ENCODE data around the gene ZRANB3. TPM values are rescaled to one million over a fixed set of nuclear protein-coding genes. Genes with fewer than 3 reads are reported as not detected.

ZRANB3 gene
- total and polyA plus RNA-seq, 2 donors (not counting 3 experiments of a cell fraction or from before 2014, with no cell fraction given): 2.2 to 6.0 TPM

DNA sequence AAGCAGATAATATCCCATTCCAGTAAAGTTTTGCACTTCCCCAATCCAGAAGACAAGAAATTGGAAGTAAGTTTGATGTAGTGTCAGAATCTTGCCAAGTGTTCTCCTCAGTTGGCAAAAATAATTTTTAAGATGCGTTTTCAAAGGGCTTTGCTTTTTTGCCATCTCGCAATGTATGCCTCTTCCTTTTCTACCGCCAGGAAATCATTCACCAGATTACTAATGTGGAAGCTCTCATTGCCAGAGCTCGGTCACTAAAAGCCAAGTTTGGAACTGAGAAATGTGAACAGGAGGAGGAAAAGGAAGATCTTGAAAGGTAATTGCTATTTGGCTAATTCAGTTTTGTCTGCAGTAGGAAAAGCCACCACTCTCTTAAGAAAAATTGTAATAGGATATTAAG is 368.2 kb downstream of the ZRANB3 start:
- peaks cover 2 to 4% of the 10 kb centered on the region in 2 experiments for H3K36me3 ChIP-seq (ENCODE audit: control insufficient read depth in 2 of 2, extremely low read depth in 1 of 2, insufficient read depth in 2 of 2, low read length in 2 of 2)
- no peak overlapping the region for H3K4me3 ChIP-seq (replicated peaks in 1 of 3; ENCODE audit: insufficient read depth in 1 of 3, low read depth in 1 of 3, low read length in 3 of 3)
- no peaks in the 10 kb centered on the region for H4K20me1 ChIP-seq (replicated peaks; ENCODE audit: control insufficient read depth, extremely low read depth, insufficient read depth, low read length)
- peak; percentile 28 for FAIRE-seq
- POLR2A ChIA-PET: no interaction called here
- BruUV-seq (replicated peaks): no TSS peak
- no peak overlapping the region for H3K27ac ChIP-seq (ENCODE audit: insufficient read depth, low read depth, low read length)
- dilution Hi-C loops (cut with MboI; ENCODE audit: extremely low pct_ligation_motif_present, low sequenced_read_pairs): no loop called here
- no peak overlapping the region for H3K4me2 ChIP-seq (ENCODE audit: insufficient read depth, low read length)
- H3K79me2 ChIP-seq (ENCODE audit: control insufficient read depth, insufficient read depth, low read length): peaks cover 2% of the 10 kb centered on the region
- intact Hi-C loops (cut with micrococcal nuclease): loop anchor here (10.0 kb wide), 1 partner anchor 158 kb away; no protein-coding TSS in a partner anchor
- H2AFZ ChIP-seq (ENCODE audit: low read depth, low read length): no peak overlapping the region
- no peaks in the 10 kb centered on the region for H3K9me3 ChIP-seq (replicated peaks; ENCODE audit: control insufficient read depth, insufficient read depth, low read length)
- DNase-seq (ENCODE audit: low read depth, low spot score): no peak
- no peaks in the 10 kb centered on the region for H3K27me3 ChIP-seq (ENCODE audit: control insufficient read depth in 2 of 2, insufficient read depth in 2 of 2, low read length in 2 of 2)
- H3K9ac ChIP-seq (replicated peaks; ENCODE audit: extremely low read depth, insufficient read depth, low read length): no peak overlapping the region
- TF ChIP-seq MAX (IDR thresholded peaks at IDR 0.05; ENCODE audit: insufficient read depth, insufficient read length) (no peak), EZH2 (IDR thresholded peaks at IDR 0.05; ENCODE audit: borderline replicate concordance, low read depth, low read length, severe bottlenecking) (no peak), JUN (IDR thresholded peaks at IDR 0.05; ENCODE audit: borderline replicate concordance, insufficient read depth, insufficient read length, low read depth) (no peak), CTCF (IDR thresholded peaks at IDR 0.05; ENCODE audit: extremely low read depth in 1 of 2, insufficient read depth in 1 of 2, low read depth in 1 of 2, low read length in 2 of 2) (no peak), MYC (IDR thresholded peaks at IDR 0.05; ENCODE audit: low read depth, low read length) (no peak), POLR2AphosphoS5 (IDR thresholded peaks at IDR 0.05; ENCODE audit: insufficient read depth, low read depth, low read length) (no peak), GATA2 (IDR thresholded peaks at IDR 0.05; ENCODE audit: insufficient read depth, insufficient read length, low read depth, low read length) (no peak), POLR2A (IDR thresholded peaks at IDR 0.05; ENCODE audit: low read depth, low read length) (no peak), FOS (IDR thresholded peaks at IDR 0.05; ENCODE audit: borderline replicate concordance, insufficient read depth, low read length) (no peak)
- H3K9me1 ChIP-seq (replicated peaks; ENCODE audit: control insufficient read depth, extremely low read depth, insufficient read depth, low read length): no peaks in the 10 kb centered on the region
- CTCF ChIA-PET: interaction anchor here (0.5 kb wide), 1 partner anchor 115 kb away, joined by 3 read pairs; no protein-coding TSS in a partner anchor
- no peaks in the 10 kb centered on the region for H3K4me1 ChIP-seq (ENCODE audit: control insufficient read depth, extremely low read depth, insufficient read depth, low read length)

Data from endothelial cell of umbilical vein (primary cell).